Measurements from ENCODE around the gene PNO1.

The PNO1 gene

GRCh38 chr2:68196120-68196716, 38.5 kb downstream of the PNO1 start:
- peak; percentile 62 for DNase-seq

GRCh38 chr2:68200157-68200787, 42.6 kb downstream of the PNO1 start:
- no peak for DNase-seq

GRCh38 chr2:68203587-68203986, 45.9 kb downstream of the PNO1 start:
- DNase-seq = no peak

GRCh38 chr2:68206793-68207192, 49.1 kb downstream of the PNO1 start:
- no peak for DNase-seq

GRCh38 chr2:68214381-68214780, 56.7 kb downstream of the PNO1 start:
- no peak for DNase-seq

GRCh38 chr2:68216454-68217310, 59.0 kb downstream of the PNO1 start:
- peak; percentile 29 for DNase-seq

- no peak for DNase-seq
Observed at GRCh38 chr2:68217729-68218128, 60.0 kb downstream of the PNO1 start.

GRCh38 chr2:68218343-68218901, 60.7 kb downstream of the PNO1 start:
- no peak for DNase-seq

GRCh38 chr2:68222287-68222686, 64.6 kb downstream of the PNO1 start:
- no peak for DNase-seq

- DNase-seq = no peak
Observed at GRCh38 chr2:68223419-68223818, 65.7 kb downstream of the PNO1 start.

GRCh38 chr2:68225119-68225632, 67.5 kb downstream of the PNO1 start:
- peak; percentile 37 for DNase-seq

Data from EL (cell line).